ENCODE measurements around the gene PRKCH. TPM values are rescaled to one million over a fixed set of nuclear protein-coding genes. Genes with fewer than 3 reads are reported as not detected.
A peak's percentile ranks its signal among the peaks of the same experiment; 100 is the strongest.

PRKCH gene
- total RNA-seq, 1 experiment from 2014 or later: 10.3 TPM

DNA sequence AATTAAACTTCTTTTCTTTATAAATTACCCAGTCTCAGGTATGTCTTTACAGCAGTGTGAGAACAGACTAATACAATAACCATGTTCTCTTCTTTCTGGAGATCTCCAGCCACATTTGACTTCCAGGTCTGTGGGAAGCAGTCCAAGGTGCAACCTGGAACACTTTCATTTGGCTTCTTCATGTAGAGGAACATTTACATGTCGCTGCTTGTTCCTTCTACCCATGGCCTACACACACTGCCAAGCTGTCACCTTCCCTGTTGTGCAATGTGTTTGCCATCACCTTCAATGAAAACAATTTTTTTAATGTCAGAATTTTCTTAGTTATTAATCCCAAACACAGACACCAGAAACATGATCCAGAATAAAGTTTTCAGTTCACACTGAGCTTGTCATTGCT lies 104.7 kb downstream of the PRKCH start:
- H3K9me3 Mint-ChIP-seq: peaks cover 31% of the 10 kb centered on the region
- no peaks in the 10 kb centered on the region for H3K27me3 Mint-ChIP-seq (ENCODE audit: low read depth)
- no peak for ATAC-seq
- ChIA-PET POLR2A (no interaction called here), CTCF (no interaction called here)
- H3K36me3 Mint-ChIP-seq: peaks cover 24% of the 10 kb centered on the region
- H3K4me3 Mint-ChIP-seq: no peak overlapping the region
- TF ChIP-seq, protein P1, sequence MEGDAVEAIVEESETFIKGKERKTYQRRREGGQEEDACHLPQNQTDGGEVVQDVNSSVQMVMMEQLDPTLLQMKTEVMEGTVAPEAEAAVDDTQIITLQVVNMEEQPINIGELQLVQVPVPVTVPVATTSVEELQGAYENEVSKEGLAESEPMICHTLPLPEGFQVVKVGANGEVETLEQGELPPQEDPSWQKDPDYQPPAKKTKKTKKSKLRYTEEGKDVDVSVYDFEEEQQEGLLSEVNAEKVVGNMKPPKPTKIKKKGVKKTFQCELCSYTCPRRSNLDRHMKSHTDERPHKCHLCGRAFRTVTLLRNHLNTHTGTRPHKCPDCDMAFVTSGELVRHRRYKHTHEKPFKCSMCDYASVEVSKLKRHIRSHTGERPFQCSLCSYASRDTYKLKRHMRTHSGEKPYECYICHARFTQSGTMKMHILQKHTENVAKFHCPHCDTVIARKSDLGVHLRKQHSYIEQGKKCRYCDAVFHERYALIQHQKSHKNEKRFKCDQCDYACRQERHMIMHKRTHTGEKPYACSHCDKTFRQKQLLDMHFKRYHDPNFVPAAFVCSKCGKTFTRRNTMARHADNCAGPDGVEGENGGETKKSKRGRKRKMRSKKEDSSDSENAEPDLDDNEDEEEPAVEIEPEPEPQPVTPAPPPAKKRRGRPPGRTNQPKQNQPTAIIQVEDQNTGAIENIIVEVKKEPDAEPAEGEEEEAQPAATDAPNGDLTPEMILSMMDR (IDR thresholded peaks at IDR 0.05): no peak
- no peak for TF ChIP-seq MYBL2 (CRISPR knock-in tag; IDR thresholded peaks at IDR 0.05)
- TF ChIP-seq SP1 (CRISPR knock-in tag; conservative IDR thresholded peaks at IDR 0.05): no peak
- TF ChIP-seq, protein P2, sequence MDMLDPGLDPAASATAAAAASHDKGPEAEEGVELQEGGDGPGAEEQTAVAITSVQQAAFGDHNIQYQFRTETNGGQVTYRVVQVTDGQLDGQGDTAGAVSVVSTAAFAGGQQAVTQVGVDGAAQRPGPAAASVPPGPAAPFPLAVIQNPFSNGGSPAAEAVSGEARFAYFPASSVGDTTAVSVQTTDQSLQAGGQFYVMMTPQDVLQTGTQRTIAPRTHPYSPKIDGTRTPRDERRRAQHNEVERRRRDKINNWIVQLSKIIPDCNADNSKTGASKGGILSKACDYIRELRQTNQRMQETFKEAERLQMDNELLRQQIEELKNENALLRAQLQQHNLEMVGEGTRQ (CRISPR knock-in tag; IDR thresholded peaks at IDR 0.05): no peak
- DNase-seq (ENCODE audit: low spot score): no peak
- peaks cover 38% of the 10 kb centered on the region for H3K4me1 Mint-ChIP-seq
- no peak overlapping the region for H3K27ac Mint-ChIP-seq

DNA sequence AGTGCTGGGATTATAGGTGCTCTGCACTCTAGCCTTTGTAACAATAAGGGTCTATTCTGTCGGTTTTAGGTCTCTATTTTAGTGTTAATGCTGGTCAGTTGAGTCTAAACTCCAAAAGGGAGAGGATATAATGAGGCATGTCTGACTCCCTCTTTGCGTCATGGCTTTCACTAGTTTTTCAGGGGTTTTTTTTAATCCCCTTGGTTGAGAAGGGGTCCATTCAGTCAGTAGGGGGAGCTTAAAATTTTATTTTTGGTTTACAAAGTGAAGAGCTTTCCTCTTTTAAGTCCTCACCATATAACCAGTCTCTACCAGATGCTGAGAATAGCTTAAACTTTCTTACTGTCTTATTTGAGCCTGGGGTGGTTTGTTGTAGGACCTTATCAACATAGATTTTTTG lies 106.9 kb downstream of the PRKCH start:
- CTCF ChIA-PET: interaction anchor here (0.6 to 1.4 kb wide), 6 partner anchors 8 to 182 kb away, joined by 3 to 15 read pairs (median 3); partner anchors contain the start of gene PRKCH
- peak; percentile 55 for ATAC-seq
- POLR2A ChIA-PET: no interaction called here
- TF ChIP-seq SMAD4 (CRISPR knock-in tag; IDR thresholded peaks at IDR 0.05): no peak
- TF ChIP-seq ZNF416 (CRISPR knock-in tag; IDR thresholded peaks at IDR 0.05): no peak
- no peak for TF ChIP-seq FOXP1 (CRISPR knock-in tag; IDR thresholded peaks at IDR 0.05; ENCODE audit: borderline replicate concordance)
- TF ChIP-seq, protein P3, sequence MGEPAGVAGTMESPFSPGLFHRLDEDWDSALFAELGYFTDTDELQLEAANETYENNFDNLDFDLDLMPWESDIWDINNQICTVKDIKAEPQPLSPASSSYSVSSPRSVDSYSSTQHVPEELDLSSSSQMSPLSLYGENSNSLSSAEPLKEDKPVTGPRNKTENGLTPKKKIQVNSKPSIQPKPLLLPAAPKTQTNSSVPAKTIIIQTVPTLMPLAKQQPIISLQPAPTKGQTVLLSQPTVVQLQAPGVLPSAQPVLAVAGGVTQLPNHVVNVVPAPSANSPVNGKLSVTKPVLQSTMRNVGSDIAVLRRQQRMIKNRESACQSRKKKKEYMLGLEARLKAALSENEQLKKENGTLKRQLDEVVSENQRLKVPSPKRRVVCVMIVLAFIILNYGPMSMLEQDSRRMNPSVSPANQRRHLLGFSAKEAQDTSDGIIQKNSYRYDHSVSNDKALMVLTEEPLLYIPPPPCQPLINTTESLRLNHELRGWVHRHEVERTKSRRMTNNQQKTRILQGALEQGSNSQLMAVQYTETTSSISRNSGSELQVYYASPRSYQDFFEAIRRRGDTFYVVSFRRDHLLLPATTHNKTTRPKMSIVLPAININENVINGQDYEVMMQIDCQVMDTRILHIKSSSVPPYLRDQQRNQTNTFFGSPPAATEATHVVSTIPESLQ (CRISPR knock-in tag; IDR thresholded peaks at IDR 0.05): no peak
- no peak for TF ChIP-seq NR1H2 (CRISPR knock-in tag; IDR thresholded peaks at IDR 0.05)
- TF ChIP-seq IRF2 (CRISPR knock-in tag; IDR thresholded peaks at IDR 0.05; ENCODE audit: borderline replicate concordance, low read depth): no peak
- no peak for TF ChIP-seq CBFB (CRISPR knock-in tag; IDR thresholded peaks at IDR 0.05; ENCODE audit: low read depth)
- TF ChIP-seq, protein P4, sequence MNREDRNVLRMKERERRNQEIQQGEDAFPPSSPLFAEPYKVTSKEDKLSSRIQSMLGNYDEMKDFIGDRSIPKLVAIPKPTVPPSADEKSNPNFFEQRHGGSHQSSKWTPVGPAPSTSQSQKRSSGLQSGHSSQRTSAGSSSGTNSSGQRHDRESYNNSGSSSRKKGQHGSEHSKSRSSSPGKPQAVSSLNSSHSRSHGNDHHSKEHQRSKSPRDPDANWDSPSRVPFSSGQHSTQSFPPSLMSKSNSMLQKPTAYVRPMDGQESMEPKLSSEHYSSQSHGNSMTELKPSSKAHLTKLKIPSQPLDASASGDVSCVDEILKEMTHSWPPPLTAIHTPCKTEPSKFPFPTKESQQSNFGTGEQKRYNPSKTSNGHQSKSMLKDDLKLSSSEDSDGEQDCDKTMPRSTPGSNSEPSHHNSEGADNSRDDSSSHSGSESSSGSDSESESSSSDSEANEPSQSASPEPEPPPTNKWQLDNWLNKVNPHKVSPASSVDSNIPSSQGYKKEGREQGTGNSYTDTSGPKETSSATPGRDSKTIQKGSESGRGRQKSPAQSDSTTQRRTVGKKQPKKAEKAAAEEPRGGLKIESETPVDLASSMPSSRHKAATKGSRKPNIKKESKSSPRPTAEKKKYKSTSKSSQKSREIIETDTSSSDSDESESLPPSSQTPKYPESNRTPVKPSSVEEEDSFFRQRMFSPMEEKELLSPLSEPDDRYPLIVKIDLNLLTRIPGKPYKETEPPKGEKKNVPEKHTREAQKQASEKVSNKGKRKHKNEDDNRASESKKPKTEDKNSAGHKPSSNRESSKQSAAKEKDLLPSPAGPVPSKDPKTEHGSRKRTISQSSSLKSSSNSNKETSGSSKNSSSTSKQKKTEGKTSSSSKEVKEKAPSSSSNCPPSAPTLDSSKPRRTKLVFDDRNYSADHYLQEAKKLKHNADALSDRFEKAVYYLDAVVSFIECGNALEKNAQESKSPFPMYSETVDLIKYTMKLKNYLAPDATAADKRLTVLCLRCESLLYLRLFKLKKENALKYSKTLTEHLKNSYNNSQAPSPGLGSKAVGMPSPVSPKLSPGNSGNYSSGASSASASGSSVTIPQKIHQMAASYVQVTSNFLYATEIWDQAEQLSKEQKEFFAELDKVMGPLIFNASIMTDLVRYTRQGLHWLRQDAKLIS (CRISPR knock-in tag; IDR thresholded peaks at IDR 0.05; ENCODE audit: borderline replicate concordance): no peak
- TF ChIP-seq, protein P1 (IDR thresholded peaks at IDR 0.05): no peak
- TF ChIP-seq RELA (CRISPR knock-in tag; IDR thresholded peaks at IDR 0.05; ENCODE audit: borderline replicate concordance): no peak
- TF ChIP-seq, protein P5, sequence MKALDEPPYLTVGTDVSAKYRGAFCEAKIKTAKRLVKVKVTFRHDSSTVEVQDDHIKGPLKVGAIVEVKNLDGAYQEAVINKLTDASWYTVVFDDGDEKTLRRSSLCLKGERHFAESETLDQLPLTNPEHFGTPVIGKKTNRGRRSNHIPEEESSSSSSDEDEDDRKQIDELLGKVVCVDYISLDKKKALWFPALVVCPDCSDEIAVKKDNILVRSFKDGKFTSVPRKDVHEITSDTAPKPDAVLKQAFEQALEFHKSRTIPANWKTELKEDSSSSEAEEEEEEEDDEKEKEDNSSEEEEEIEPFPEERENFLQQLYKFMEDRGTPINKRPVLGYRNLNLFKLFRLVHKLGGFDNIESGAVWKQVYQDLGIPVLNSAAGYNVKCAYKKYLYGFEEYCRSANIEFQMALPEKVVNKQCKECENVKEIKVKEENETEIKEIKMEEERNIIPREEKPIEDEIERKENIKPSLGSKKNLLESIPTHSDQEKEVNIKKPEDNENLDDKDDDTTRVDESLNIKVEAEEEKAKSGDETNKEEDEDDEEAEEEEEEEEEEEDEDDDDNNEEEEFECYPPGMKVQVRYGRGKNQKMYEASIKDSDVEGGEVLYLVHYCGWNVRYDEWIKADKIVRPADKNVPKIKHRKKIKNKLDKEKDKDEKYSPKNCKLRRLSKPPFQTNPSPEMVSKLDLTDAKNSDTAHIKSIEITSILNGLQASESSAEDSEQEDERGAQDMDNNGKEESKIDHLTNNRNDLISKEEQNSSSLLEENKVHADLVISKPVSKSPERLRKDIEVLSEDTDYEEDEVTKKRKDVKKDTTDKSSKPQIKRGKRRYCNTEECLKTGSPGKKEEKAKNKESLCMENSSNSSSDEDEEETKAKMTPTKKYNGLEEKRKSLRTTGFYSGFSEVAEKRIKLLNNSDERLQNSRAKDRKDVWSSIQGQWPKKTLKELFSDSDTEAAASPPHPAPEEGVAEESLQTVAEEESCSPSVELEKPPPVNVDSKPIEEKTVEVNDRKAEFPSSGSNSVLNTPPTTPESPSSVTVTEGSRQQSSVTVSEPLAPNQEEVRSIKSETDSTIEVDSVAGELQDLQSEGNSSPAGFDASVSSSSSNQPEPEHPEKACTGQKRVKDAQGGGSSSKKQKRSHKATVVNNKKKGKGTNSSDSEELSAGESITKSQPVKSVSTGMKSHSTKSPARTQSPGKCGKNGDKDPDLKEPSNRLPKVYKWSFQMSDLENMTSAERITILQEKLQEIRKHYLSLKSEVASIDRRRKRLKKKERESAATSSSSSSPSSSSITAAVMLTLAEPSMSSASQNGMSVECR (CRISPR knock-in tag; IDR thresholded peaks at IDR 0.05; ENCODE audit: borderline replicate concordance): no peak
- no peak for TF ChIP-seq NFE2L1 (CRISPR knock-in tag; IDR thresholded peaks at IDR 0.05)
- no peak for TF ChIP-seq GTF2I (CRISPR knock-in tag; conservative IDR thresholded peaks at IDR 0.05)
- no peak for TF ChIP-seq ZNF671 (CRISPR knock-in tag; IDR thresholded peaks at IDR 0.05)
- TF ChIP-seq NFYB (CRISPR knock-in tag; conservative IDR thresholded peaks at IDR 0.05; ENCODE audit: low read depth): no peak
- TF ChIP-seq, protein P6, sequence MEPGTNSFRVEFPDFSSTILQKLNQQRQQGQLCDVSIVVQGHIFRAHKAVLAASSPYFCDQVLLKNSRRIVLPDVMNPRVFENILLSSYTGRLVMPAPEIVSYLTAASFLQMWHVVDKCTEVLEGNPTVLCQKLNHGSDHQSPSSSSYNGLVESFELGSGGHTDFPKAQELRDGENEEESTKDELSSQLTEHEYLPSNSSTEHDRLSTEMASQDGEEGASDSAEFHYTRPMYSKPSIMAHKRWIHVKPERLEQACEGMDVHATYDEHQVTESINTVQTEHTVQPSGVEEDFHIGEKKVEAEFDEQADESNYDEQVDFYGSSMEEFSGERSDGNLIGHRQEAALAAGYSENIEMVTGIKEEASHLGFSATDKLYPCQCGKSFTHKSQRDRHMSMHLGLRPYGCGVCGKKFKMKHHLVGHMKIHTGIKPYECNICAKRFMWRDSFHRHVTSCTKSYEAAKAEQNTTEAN (CRISPR knock-in tag; IDR thresholded peaks at IDR 0.05): no peak

More for the DNA sequence above, 106.9 kb downstream of the PRKCH start:
- Mint-ChIP-seq H3K4me3 (no peak overlapping the region), H3K27ac (peak overlapping the region; percentile 65; the same call in 1 of the 2 replicates), H3K27me3 (ENCODE audit: low read depth) (no peaks in the 10 kb centered on the region), H3K4me1 (peaks cover 38% of the 10 kb centered on the region), H3K9me3 (peaks cover 35% of the 10 kb centered on the region), H3K36me3 (peaks cover 29% of the 10 kb centered on the region)
- no peak for DNase-seq (ENCODE audit: low spot score)

Measured in WTC11 (cell line).